ENCODE measurements around the gene SHF. TPM values are rescaled to one million over a fixed set of nuclear protein-coding genes. Genes with fewer than 3 reads are reported as not detected.

Gene SHF
- total and polyA plus RNA-seq, 2 donors (not counting 3 experiments of a cell fraction or from before 2014, with no cell fraction given), result 2.8 to 5.2 TPM

- CTCF ChIA-PET, result no interaction called here
- Histone ChIP-seq H3K9me1 (replicated peaks; ENCODE audit: control insufficient read depth, extremely low read depth, insufficient read depth, low read length) (no peaks in the 10 kb centered on the region), H3K9ac (replicated peaks; ENCODE audit: extremely low read depth, insufficient read depth, low read length) (no peak overlapping the region), H3K4me2 (ENCODE audit: insufficient read depth, low read length) (no peak overlapping the region), H3K79me2 (ENCODE audit: control insufficient read depth, insufficient read depth, low read length) (no peaks in the 10 kb centered on the region), H2AFZ (ENCODE audit: low read depth, low read length) (no peak overlapping the region), H3K27me3 (ENCODE audit: control insufficient read depth in 2 of 2, insufficient read depth in 2 of 2, low read length in 2 of 2) (peaks cover 3 to 8% of the 10 kb centered on the region in 2 experiments), H3K27ac (ENCODE audit: insufficient read depth, low read depth, low read length) (no peak overlapping the region), H3K4me3 (replicated peaks in 1 of 3; ENCODE audit: insufficient read depth in 1 of 3, low read depth in 1 of 3, low read length in 3 of 3) (no peak overlapping the region), H3K4me1 (ENCODE audit: control insufficient read depth, extremely low read depth, insufficient read depth, low read length) (no peaks in the 10 kb centered on the region), H3K36me3 (ENCODE audit: control insufficient read depth in 2 of 2, extremely low read depth in 1 of 2, insufficient read depth in 2 of 2, low read length in 2 of 2) (no peaks in the 10 kb centered on the region), H3K9me3 (replicated peaks; ENCODE audit: control insufficient read depth, insufficient read depth, low read length) (no peaks in the 10 kb centered on the region), H4K20me1 (replicated peaks; ENCODE audit: control insufficient read depth, extremely low read depth, insufficient read depth, low read length) (no peaks in the 10 kb centered on the region)
- intact Hi-C loops (cut with micrococcal nuclease) (no loop called here), dilution Hi-C loops (cut with MboI; ENCODE audit: extremely low pct_ligation_motif_present, low sequenced_read_pairs) (no loop called here)
- TF ChIP-seq POLR2A (IDR thresholded peaks at IDR 0.05; ENCODE audit: low read depth, low read length) (no peak), GATA2 (IDR thresholded peaks at IDR 0.05; ENCODE audit: insufficient read depth, insufficient read length, low read depth, low read length) (no peak), FOS (IDR thresholded peaks at IDR 0.05; ENCODE audit: borderline replicate concordance, insufficient read depth, low read length) (no peak), POLR2AphosphoS5 (IDR thresholded peaks at IDR 0.05; ENCODE audit: insufficient read depth, low read depth, low read length) (no peak), MYC (IDR thresholded peaks at IDR 0.05; ENCODE audit: low read depth, low read length) (no peak), JUN (IDR thresholded peaks at IDR 0.05; ENCODE audit: borderline replicate concordance, insufficient read depth, insufficient read length, low read depth) (no peak), EZH2 (IDR thresholded peaks at IDR 0.05; ENCODE audit: borderline replicate concordance, low read depth, low read length, severe bottlenecking) (no peak)
- TF ChIP-seq, protein P1, sequence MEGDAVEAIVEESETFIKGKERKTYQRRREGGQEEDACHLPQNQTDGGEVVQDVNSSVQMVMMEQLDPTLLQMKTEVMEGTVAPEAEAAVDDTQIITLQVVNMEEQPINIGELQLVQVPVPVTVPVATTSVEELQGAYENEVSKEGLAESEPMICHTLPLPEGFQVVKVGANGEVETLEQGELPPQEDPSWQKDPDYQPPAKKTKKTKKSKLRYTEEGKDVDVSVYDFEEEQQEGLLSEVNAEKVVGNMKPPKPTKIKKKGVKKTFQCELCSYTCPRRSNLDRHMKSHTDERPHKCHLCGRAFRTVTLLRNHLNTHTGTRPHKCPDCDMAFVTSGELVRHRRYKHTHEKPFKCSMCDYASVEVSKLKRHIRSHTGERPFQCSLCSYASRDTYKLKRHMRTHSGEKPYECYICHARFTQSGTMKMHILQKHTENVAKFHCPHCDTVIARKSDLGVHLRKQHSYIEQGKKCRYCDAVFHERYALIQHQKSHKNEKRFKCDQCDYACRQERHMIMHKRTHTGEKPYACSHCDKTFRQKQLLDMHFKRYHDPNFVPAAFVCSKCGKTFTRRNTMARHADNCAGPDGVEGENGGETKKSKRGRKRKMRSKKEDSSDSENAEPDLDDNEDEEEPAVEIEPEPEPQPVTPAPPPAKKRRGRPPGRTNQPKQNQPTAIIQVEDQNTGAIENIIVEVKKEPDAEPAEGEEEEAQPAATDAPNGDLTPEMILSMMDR (IDR thresholded peaks at IDR 0.05; ENCODE audit: extremely low read depth in 1 of 2, insufficient read depth in 1 of 2, low read depth in 1 of 2, low read length in 2 of 2), result no peak
- TF ChIP-seq, protein P2, sequence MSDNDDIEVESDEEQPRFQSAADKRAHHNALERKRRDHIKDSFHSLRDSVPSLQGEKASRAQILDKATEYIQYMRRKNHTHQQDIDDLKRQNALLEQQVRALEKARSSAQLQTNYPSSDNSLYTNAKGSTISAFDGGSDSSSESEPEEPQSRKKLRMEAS (IDR thresholded peaks at IDR 0.05; ENCODE audit: insufficient read depth, insufficient read length), result no peak
- POLR2A ChIA-PET, result no interaction called here
- DNase-seq (ENCODE audit: low read depth, low spot score) (no peak), FAIRE-seq (no peak)
- BruUV-seq (replicated peaks), result no TSS peak
Measured at GRCh38 chr15:45225506-45226273, 37.9 kb upstream of the SHF start.

Data from endothelial cell of umbilical vein (primary cell).